GM10266 (cell line): ENCODE data around the gene NLK.

Experiments used
- DNase-seq: peaks from one replicate; pipeline ENCODE4 v3.0.0; 2012; ENCODE audit errors: extremely low spot score
- CTCF ChIP-seq: IDR thresholded peaks from 2 replicates; pipeline ENCODE4 v1.5.1; 2012; ENCODE audit warnings: mild to moderate bottlenecking, low read depth; ENCODE audit not compliant: control insufficient read depth, insufficient read depth; ENCODE audit errors: missing control alignments

NLK gene

GRCh38 chr17:28040406-28040805, 2.1 kb upstream of the NLK start:
- DNase-seq: no peak
- no peak for TF ChIP-seq CTCF

- DNase-seq: peak; percentile 97
Observed at GRCh38 chr17:28041068-28041843, 1.2 kb upstream of the NLK start.

DNA sequence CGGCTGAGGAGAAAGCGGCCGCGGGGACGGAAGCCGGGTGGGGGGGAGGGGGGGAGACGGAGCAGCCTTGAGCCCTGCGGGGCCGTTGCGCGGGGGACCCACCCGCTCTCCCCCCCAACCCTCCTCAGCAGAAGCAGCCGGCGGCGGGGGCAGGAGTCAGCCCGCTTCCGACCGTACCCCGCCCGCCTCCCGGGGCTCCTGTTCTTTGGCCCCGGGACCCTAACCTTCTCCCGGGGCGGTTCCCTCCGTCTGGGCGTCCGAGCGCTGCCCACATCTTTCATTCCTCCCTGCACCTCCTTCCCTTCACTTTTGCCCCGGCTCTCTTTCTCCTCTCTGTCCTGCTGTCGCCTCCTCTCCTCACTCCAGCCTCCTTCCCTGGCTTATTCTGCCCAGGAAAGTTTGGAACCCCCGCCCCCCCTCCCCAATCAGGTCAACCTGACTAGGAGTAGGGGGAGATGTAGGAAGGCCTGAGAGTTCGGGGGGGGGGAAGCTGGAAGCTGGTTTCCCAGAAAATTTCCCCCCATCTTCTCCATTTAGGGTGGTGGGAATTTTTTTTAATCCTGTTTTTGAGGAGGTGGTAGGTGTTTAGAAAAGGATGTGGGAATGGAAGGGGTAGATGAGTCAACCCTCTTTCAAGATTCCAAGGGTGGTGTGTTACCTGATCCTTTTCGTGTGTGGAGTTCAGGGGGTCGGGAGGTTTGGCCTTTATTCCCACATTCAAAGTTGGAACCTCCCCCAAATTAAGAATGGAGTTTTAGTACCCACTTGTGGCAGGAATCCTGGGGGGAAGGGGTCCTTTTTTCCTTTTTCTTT, 427 bp upstream of the NLK start:
- no peak for TF ChIP-seq CTCF
- no peak for DNase-seq

More at GRCh38 chr17:28041068-28041843, 1.2 kb upstream of the NLK start:
- TF ChIP-seq CTCF: no peak

- no peak for TF ChIP-seq CTCF
- DNase-seq: no peak
Observed at GRCh38 chr17:28042721-28043291, 329 bp downstream of the NLK start.

DNA sequence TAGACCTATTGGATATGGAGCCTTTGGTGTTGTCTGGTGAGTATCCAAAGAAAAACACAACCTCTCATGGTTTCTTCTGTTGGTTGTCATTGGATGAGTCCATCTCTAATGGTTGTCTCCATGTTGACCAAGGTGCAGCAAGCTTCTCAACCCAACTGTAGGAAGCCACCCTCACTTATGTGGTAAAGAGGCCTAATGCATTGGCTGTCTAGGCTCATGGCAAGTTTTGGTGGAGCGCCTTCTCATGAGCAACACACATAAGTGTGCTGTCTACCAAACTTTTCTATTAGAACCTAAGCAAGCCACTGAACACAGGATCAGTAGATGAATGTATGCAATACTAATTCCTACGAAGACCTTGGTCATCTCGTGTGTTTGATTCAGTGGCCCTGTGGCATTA, 819 bp downstream of the NLK start:
- TF ChIP-seq CTCF: no peak
- DNase-seq: no peak

- no peak for TF ChIP-seq CTCF
- DNase-seq: no peak
Observed at GRCh38 chr17:28043741-28044140, 1.3 kb downstream of the NLK start.
